Skeletal muscle satellite cell (primary cell): ENCODE data around the gene MAD2L1BP.
A peak's percentile ranks its signal among the peaks of the same experiment; 100 is the strongest.

Source experiments
- H3K27me3 ChIP-seq: 2 replicates; pipeline ENCODE4 v1.7.0; 2013; ENCODE audit warnings: low read length; ENCODE audit not compliant: control insufficient read depth, insufficient read depth
- H3K36me3 ChIP-seq: 2 replicates; pipeline ENCODE4 v1.7.0; 2013; ENCODE audit warnings: mild to moderate bottlenecking, control low read depth, low read length; ENCODE audit not compliant: insufficient read depth
- H3K4me1 ChIP-seq: 2 replicates; pipeline ENCODE4 v1.7.0; 2013; ENCODE audit warnings: low read length; ENCODE audit not compliant: control insufficient read depth, insufficient read depth
- H3K4me2 ChIP-seq: 2 replicates; pipeline ENCODE4 v1.7.0; 2013; ENCODE audit warnings: mild to moderate bottlenecking, low read length
- H3K4me3 ChIP-seq: 2 replicates; pipeline ENCODE4 v1.7.0; 2013; ENCODE audit warnings: low read length
- H3K9ac ChIP-seq: 2 replicates; pipeline ENCODE4 v1.7.0; 2013; ENCODE audit warnings: mild to moderate bottlenecking, low read depth, low read length, moderate library complexity
- H3K9me3 ChIP-seq: replicated peaks from 2 replicates; pipeline ENCODE4 v1.7.0; 2013; ENCODE audit warnings: mild to moderate bottlenecking, control low read depth, low read length

The MAD2L1BP gene

GRCh38 chr6:43678341-43678740 lies 42.7 kb downstream of the MAD2L1BP start:
- Histone ChIP-seq H3K4me3 (no peak overlapping the region), H3K36me3 (peaks cover 79% of the 10 kb centered on the region), H3K9ac (no peak overlapping the region), H3K27me3 (no peaks in the 10 kb centered on the region), H3K4me2 (no peak overlapping the region), H3K9me3 (no peaks in the 10 kb centered on the region), H3K4me1 (no peaks in the 10 kb centered on the region)

DNA sequence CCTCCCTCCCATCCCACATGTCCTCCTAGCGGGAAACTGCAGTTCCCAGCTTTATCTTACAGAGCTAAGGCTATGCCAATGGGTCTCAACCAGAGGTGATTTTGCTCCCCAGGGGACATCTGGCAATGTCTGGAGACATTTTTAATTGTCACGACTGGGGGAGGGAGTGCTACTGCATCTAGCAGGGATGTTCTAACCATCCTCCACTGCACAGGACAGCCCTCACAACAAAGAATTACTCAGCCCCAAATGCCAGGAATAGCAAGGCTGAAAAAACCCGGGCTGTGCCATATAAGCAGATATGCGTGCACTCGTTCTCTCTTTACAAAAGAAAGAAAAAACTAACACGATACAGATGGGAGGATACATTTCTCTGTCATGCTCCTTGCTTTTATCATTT lies 43.4 kb downstream of the MAD2L1BP start:
- peaks cover 73% of the 10 kb centered on the region for H3K36me3 ChIP-seq

GRCh38 chr6:43680308-43681200 lies 44.9 kb downstream of the MAD2L1BP start:
- Histone ChIP-seq H3K36me3 (peaks cover 61% of the 10 kb centered on the region), H3K4me1 (no peaks in the 10 kb centered on the region), H3K9ac (no peak overlapping the region), H3K4me3 (no peak overlapping the region), H3K4me2 (no peak overlapping the region), H3K27me3 (no peaks in the 10 kb centered on the region), H3K9me3 (no peaks in the 10 kb centered on the region)

More for the DNA sequence above, 43.4 kb downstream of the MAD2L1BP start:
- Histone ChIP-seq H3K9me3 (no peaks in the 10 kb centered on the region), H3K9ac (no peak overlapping the region), H3K4me3 (no peak overlapping the region), H3K4me1 (no peaks in the 10 kb centered on the region), H3K27me3 (no peaks in the 10 kb centered on the region), H3K4me2 (no peak overlapping the region)

DNA sequence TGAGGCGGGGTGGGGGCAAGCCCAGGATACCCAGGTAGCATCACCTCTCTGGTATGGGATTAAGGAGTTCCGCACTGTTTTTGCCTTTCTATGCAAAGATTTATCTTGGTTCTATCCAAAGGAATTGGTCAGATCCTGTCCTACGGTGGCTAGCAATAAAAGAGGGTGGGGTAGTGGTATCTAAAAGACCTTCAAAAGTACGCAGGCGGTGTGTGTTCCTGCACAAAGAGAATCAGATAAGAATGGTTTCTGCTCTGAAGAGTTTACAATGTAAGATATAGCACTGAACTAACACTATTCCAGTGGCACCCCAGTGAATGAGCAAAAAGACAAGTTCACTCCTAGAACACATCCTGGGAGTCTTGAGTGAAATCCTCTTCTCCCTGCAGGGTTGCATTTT lies 45.7 kb downstream of the MAD2L1BP start:
- H3K4me1 ChIP-seq, result peaks cover 4% of the 10 kb centered on the region
- H3K27me3 ChIP-seq, result no peaks in the 10 kb centered on the region
- peaks cover 57% of the 10 kb centered on the region for H3K36me3 ChIP-seq
- no peak overlapping the region for H3K4me3 ChIP-seq
- H3K4me2 ChIP-seq, result no peak overlapping the region
- H3K9ac ChIP-seq, result no peak overlapping the region
- H3K9me3 ChIP-seq, result no peaks in the 10 kb centered on the region

DNA sequence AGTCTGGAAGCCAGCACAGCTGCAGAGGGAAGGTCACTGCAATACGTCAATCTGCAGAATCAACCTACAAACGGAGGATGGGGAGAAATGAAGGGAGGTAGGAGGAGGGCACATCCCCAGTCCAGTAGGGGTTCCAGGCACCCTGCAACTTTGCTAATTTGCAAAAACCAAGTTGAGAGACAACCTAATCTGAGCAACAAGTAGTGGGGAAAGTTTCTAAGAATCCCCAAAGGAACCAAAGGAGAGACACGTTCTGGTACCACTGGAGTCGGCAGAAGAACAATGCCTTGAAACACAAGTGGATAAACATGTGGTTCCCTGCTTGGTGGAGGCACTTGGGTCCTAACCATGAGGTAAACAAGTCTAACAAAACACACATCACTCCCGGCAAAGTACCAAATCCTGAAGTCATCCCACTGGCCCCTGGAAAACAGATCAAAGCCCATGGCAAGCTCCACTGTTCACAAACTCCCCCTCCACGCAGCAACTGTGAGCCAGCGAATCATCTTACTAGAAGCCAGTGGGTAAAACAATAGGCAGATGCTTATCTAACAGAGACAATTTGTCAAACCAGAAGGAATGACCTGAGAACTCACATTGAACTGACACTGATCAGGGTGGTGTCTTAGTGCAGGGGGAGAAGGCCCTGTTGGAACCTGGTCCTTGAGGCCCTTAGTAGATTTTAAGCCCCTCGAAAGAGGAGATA lies 47.2 kb downstream of the MAD2L1BP start:
- no peaks in the 10 kb centered on the region for H3K27me3 ChIP-seq
- no peak overlapping the region for H3K9ac ChIP-seq
- H3K9me3 ChIP-seq, result no peaks in the 10 kb centered on the region
- H3K4me1 ChIP-seq, result peaks cover 11% of the 10 kb centered on the region
- no peak overlapping the region for H3K4me3 ChIP-seq
- H3K4me2 ChIP-seq, result no peak overlapping the region
- H3K36me3 ChIP-seq, result peaks cover 42% of the 10 kb centered on the region

DNA sequence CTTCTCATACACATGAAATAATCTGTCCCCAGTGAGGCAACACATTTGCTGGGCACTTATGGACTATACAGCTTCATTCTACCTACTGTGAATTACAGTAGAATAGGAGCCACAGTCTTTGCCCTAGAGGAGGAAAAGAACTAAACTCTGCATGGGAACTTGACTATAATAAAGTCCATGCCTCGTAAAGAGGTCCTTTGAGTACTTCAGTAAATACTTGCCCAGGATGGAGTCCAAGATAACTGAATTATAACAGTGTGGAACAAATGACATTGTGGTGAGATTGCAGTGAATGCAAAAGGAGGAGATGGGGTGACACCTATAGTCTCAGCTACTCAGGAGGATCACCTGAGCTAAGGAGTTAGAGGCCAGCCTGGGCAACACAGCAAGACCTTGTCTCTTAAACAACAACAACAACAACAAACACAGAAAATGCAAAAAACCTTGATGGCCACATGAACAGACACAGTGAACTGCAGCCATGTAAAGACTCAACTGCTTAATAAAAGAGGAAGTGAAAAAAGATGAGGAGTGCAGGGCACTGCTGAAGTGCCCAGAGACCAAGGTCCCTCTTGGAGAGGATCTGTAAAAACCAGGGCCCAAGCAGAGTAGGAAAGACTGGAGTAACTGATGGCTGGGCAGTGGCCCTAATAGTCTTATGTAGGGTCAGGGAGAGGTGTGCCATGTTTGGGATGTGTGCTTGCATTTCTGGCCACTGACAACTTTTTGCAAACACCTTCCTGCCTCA lies 48.2 kb downstream of the MAD2L1BP start:
- no peaks in the 10 kb centered on the region for H3K9me3 ChIP-seq
- no peak overlapping the region for H3K4me2 ChIP-seq
- no peak overlapping the region for H3K9ac ChIP-seq
- no peak overlapping the region for H3K4me3 ChIP-seq
- H3K36me3 ChIP-seq, result peaks cover 32% of the 10 kb centered on the region
- H3K4me1 ChIP-seq, result peaks cover 16% of the 10 kb centered on the region
- no peaks in the 10 kb centered on the region for H3K27me3 ChIP-seq

GRCh38 chr6:43687079-43687436 lies 51.4 kb downstream of the MAD2L1BP start:
- no peaks in the 10 kb centered on the region for H3K9me3 ChIP-seq
- H3K9ac ChIP-seq, result peak overlapping the region; percentile 88
- H3K36me3 ChIP-seq, result peaks cover 8% of the 10 kb centered on the region
- H3K4me2 ChIP-seq, result peak overlapping the region; percentile 87
- H3K27me3 ChIP-seq, result no peaks in the 10 kb centered on the region
- peaks cover 16% of the 10 kb centered on the region for H3K4me1 ChIP-seq
- H3K4me3 ChIP-seq, result peak overlapping the region; percentile 80

- Histone ChIP-seq H3K4me3 (peak within 1 kb of the TSS; percentile 80), H3K9ac (peak within 1 kb of the TSS; percentile 88), H3K4me2 (peak within 1 kb of the TSS; percentile 87), H3K36me3 (peaks cover 4% of the 10 kb centered on the region), H3K4me1 (peaks cover 16% of the 10 kb centered on the region), H3K9me3 (no peaks in the 10 kb centered on the region), H3K27me3 (no peaks in the 10 kb centered on the region)
Observed at GRCh38 chr6:43687437-43688347, 52.1 kb downstream of the MAD2L1BP start, which contains the start of gene MRPS18A. Gene MRPS18A, minus strand, starts transcription at chr6:43687791. Its CDS starts 12 bp downstream, at chr6:43687779.

- no peaks in the 10 kb centered on the region for H3K9me3 ChIP-seq
- H3K36me3 ChIP-seq, result peaks cover 4% of the 10 kb centered on the region
- H3K4me2 ChIP-seq, result no peak overlapping the region
- no peak overlapping the region for H3K9ac ChIP-seq
- H3K27me3 ChIP-seq, result no peaks in the 10 kb centered on the region
- H3K4me3 ChIP-seq, result no peak overlapping the region
- H3K4me1 ChIP-seq, result peaks cover 16% of the 10 kb centered on the region
Observed at GRCh38 chr6:43689421-43689820, 53.8 kb downstream of the MAD2L1BP start.
